ENCODE data around the gene C19orf67. TPM values are rescaled to one million over a fixed set of nuclear protein-coding genes. Genes with fewer than 3 reads are reported as not detected.

The C19orf67 gene
- total and polyA plus RNA-seq, 2 of the 13 experiments (the other 11 are each of a cell fraction or from before 2014, with no cell fraction given), result 0.11 to 0.32 TPM

DNA sequence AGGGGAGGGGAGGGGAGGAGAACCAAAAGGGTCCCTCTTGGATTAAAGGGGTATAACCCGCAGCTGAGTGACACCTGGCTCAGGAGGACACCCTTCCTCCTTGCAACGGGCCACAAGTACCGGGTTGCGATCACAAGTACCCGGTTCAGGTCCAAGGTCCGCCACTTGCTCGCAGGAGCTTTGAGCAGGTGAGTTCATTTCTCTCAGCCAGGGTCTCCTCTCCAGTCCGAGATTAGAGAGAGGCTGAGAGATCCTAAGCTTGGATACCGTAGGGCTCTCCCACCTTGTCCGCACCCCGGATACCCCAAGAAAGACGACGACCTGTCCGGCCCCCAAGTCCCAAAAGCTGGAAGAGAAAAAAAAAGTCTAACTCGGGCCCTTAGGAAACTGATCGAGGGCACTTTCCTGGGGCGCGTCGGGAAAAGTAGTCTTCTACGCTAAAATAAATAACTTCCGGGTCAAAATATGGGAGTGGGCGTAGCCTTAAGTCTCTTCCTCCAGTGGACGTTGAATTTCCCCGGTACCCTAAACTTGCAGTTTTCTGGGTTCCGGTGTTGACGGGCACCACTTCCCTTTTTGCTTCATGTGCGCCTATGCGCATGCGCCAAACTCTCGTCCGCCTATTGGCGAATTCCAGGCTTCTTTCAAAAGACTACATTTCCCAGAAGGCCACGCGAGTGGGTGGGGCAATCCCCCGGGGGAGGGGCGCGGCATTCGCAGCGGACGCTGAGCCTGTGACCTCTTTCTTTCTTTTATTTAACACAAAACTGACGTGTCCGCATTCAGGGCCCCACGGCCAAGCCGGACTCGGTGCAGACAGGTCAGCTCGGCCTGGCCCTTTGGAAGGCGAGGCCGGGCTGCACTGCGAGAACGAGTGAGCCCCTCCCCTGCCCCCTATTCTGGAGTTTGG lies 4.4 kb downstream of the C19orf67 start (continued):
- TF ChIP-seq, protein P1, sequence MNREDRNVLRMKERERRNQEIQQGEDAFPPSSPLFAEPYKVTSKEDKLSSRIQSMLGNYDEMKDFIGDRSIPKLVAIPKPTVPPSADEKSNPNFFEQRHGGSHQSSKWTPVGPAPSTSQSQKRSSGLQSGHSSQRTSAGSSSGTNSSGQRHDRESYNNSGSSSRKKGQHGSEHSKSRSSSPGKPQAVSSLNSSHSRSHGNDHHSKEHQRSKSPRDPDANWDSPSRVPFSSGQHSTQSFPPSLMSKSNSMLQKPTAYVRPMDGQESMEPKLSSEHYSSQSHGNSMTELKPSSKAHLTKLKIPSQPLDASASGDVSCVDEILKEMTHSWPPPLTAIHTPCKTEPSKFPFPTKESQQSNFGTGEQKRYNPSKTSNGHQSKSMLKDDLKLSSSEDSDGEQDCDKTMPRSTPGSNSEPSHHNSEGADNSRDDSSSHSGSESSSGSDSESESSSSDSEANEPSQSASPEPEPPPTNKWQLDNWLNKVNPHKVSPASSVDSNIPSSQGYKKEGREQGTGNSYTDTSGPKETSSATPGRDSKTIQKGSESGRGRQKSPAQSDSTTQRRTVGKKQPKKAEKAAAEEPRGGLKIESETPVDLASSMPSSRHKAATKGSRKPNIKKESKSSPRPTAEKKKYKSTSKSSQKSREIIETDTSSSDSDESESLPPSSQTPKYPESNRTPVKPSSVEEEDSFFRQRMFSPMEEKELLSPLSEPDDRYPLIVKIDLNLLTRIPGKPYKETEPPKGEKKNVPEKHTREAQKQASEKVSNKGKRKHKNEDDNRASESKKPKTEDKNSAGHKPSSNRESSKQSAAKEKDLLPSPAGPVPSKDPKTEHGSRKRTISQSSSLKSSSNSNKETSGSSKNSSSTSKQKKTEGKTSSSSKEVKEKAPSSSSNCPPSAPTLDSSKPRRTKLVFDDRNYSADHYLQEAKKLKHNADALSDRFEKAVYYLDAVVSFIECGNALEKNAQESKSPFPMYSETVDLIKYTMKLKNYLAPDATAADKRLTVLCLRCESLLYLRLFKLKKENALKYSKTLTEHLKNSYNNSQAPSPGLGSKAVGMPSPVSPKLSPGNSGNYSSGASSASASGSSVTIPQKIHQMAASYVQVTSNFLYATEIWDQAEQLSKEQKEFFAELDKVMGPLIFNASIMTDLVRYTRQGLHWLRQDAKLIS (CRISPR knock-in tag; IDR thresholded peaks at IDR 0.05), result no peak
- no peak for TF ChIP-seq ZNF234 (CRISPR knock-in tag; conservative IDR thresholded peaks at IDR 0.05)
- peak; percentile 69; the same call in 1 of the 2 replicates for TF ChIP-seq YEATS2 (CRISPR knock-in tag; IDR thresholded peaks at IDR 0.05; ENCODE audit: borderline replicate concordance)
- TF ChIP-seq ZNF563 (CRISPR knock-in tag; IDR thresholded peaks at IDR 0.05), result peak; percentile 41; the same call in 1 of the 2 replicates
- TF ChIP-seq ZBTB3 (CRISPR knock-in tag; IDR thresholded peaks at IDR 0.05; ENCODE audit: borderline replicate concordance, low read depth), result 0 out of 2 replicates have a peak, but pooled peaks have one; percentile 57
- TF ChIP-seq, protein P2, sequence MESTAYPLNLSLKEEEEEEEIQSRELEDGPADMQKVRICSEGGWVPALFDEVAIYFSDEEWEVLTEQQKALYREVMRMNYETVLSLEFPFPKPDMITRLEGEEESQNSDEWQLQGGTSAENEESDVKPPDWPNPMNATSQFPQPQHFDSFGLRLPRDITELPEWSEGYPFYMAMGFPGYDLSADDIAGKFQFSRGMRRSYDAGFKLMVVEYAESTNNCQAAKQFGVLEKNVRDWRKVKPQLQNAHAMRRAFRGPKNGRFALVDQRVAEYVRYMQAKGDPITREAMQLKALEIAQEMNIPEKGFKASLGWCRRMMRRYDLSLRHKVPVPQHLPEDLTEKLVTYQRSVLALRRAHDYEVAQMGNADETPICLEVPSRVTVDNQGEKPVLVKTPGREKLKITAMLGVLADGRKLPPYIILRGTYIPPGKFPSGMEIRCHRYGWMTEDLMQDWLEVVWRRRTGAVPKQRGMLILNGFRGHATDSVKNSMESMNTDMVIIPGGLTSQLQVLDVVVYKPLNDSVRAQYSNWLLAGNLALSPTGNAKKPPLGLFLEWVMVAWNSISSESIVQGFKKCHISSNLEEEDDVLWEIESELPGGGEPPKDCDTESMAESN (CRISPR knock-in tag; conservative IDR thresholded peaks at IDR 0.05), result peak; percentile 76; the same call in 1 of the 2 replicates
- TF ChIP-seq ZBTB7B (CRISPR knock-in tag; IDR thresholded peaks at IDR 0.05), result no peak
- TF ChIP-seq, protein P3, sequence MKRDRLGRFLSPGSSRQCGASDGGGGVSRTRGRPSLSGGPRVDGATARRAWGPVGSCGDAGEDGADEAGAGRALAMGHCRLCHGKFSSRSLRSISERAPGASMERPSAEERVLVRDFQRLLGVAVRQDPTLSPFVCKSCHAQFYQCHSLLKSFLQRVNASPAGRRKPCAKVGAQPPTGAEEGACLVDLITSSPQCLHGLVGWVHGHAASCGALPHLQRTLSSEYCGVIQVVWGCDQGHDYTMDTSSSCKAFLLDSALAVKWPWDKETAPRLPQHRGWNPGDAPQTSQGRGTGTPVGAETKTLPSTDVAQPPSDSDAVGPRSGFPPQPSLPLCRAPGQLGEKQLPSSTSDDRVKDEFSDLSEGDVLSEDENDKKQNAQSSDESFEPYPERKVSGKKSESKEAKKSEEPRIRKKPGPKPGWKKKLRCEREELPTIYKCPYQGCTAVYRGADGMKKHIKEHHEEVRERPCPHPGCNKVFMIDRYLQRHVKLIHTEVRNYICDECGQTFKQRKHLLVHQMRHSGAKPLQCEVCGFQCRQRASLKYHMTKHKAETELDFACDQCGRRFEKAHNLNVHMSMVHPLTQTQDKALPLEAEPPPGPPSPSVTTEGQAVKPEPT (CRISPR knock-in tag; IDR thresholded peaks at IDR 0.05; ENCODE audit: low read depth), result peak; percentile 34; the same call in 1 of the 2 replicates
- TF ChIP-seq ZNF761 (CRISPR knock-in tag; conservative IDR thresholded peaks at IDR 0.05), result 0 out of 2 replicates have a peak, but pooled peaks have one; percentile 66
- TF ChIP-seq ATF7-NPFF (CRISPR knock-in tag; IDR thresholded peaks at IDR 0.05; ENCODE audit: low read depth), result no peak
- no peak for TF ChIP-seq KDM6A (CRISPR knock-in tag; IDR thresholded peaks at IDR 0.05; ENCODE audit: low read depth)
- TF ChIP-seq, protein P4, sequence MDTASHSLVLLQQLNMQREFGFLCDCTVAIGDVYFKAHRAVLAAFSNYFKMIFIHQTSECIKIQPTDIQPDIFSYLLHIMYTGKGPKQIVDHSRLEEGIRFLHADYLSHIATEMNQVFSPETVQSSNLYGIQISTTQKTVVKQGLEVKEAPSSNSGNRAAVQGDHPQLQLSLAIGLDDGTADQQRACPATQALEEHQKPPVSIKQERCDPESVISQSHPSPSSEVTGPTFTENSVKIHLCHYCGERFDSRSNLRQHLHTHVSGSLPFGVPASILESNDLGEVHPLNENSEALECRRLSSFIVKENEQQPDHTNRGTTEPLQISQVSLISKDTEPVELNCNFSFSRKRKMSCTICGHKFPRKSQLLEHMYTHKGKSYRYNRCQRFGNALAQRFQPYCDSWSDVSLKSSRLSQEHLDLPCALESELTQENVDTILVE (CRISPR knock-in tag; IDR thresholded peaks at IDR 0.05), result peak; percentile 96
- TF ChIP-seq, protein P5, sequence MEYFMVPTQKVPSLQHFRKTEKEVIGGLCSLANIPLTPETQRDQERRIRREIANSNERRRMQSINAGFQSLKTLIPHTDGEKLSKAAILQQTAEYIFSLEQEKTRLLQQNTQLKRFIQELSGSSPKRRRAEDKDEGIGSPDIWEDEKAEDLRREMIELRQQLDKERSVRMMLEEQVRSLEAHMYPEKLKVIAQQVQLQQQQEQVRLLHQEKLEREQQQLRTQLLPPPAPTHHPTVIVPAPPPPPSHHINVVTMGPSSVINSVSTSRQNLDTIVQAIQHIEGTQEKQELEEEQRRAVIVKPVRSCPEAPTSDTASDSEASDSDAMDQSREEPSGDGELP (IDR thresholded peaks at IDR 0.05; ENCODE audit: borderline replicate concordance, low read depth), result no peak
- peak; percentile 57; the same call in 1 of the 2 replicates for TF ChIP-seq AKAP8 (CRISPR knock-in tag; IDR thresholded peaks at IDR 0.05)
- no peak for TF ChIP-seq FIP1L1 (IDR thresholded peaks at IDR 0.05; ENCODE audit: borderline replicate concordance, insufficient read depth, low read depth, low read length)
- TF ChIP-seq ZNF230 (CRISPR knock-in tag; IDR thresholded peaks at IDR 0.05), result peak; percentile 13; the same call in 1 of the 2 replicates
- TF ChIP-seq MBNL3 (CRISPR knock-in tag; conservative IDR thresholded peaks at IDR 0.05), result no peak
- peak; percentile 32; the same call in 1 of the 2 replicates for TF ChIP-seq FOSL2 (CRISPR knock-in tag; IDR thresholded peaks at IDR 0.05)
